Measurements from ENCODE around the gene SUSD3. TPM values are rescaled to one million over a fixed set of nuclear protein-coding genes. Genes with fewer than 3 reads are reported as not detected.

Gene SUSD3
- total and polyA plus RNA-seq, 10 of the 15 experiments (the other 5 are each of a cell fraction or from before 2014, with no cell fraction given), result 2.5 to 92.0 (median 31.1) TPM

DNA sequence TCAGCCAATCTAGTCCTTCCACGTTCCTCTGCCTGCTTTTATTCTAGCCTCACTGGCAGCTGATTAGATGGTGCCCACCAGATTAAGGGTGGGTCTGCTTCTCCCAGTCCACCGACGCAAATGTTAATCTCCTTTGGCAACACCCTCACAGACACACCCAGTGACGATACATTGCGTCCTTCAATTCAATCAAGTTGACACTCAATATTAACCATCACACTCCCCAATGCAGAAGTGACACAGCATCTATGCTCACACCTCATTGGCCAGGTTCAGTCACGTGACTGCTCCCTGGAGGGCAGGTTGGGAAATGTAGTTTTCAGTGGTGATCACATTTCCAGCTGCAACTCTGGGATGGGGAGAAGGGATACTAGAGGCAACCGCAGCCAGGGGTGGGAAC, 13.0 kb downstream of the SUSD3 start (continued):
- TF ChIP-seq, protein P1, sequence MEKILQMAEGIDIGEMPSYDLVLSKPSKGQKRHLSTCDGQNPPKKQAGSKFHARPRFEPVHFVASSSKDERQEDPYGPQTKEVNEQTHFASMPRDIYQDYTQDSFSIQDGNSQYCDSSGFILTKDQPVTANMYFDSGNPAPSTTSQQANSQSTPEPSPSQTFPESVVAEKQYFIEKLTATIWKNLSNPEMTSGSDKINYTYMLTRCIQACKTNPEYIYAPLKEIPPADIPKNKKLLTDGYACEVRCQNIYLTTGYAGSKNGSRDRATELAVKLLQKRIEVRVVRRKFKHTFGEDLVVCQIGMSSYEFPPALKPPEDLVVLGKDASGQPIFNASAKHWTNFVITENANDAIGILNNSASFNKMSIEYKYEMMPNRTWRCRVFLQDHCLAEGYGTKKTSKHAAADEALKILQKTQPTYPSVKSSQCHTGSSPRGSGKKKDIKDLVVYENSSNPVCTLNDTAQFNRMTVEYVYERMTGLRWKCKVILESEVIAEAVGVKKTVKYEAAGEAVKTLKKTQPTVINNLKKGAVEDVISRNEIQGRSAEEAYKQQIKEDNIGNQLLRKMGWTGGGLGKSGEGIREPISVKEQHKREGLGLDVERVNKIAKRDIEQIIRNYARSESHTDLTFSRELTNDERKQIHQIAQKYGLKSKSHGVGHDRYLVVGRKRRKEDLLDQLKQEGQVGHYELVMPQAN (conservative IDR thresholded peaks at IDR 0.05), result no peak
- TF ChIP-seq CHD4 (IDR thresholded peaks at IDR 0.05) (no peak), SIX5 (IDR thresholded peaks at IDR 0.05; ENCODE audit: low read depth, low read length, severe bottlenecking) (peak; percentile 76), WRNIP1 (IDR thresholded peaks at IDR 0.05; ENCODE audit: borderline replicate concordance, low read depth, low read length) (no peak), RCOR1 (conservative IDR thresholded peaks at IDR 0.05; ENCODE audit: low read depth, low read length) (no peak), BHLHE40 (IDR thresholded peaks at IDR 0.05; ENCODE audit: borderline replicate concordance in 1 of 2, low read depth in 2 of 2, low read length in 1 of 2) (peak in 1 of 2 experiments; percentile 65; a peak in 2 of 4 replicates), CREM (IDR thresholded peaks at IDR 0.05; ENCODE audit: low read depth) (peak; percentile 18; the same call in 1 of the 2 replicates), NRF1 (conservative IDR thresholded peaks at IDR 0.05; ENCODE audit: low read depth, low read length) (no peak)
- TF ChIP-seq, protein P2, sequence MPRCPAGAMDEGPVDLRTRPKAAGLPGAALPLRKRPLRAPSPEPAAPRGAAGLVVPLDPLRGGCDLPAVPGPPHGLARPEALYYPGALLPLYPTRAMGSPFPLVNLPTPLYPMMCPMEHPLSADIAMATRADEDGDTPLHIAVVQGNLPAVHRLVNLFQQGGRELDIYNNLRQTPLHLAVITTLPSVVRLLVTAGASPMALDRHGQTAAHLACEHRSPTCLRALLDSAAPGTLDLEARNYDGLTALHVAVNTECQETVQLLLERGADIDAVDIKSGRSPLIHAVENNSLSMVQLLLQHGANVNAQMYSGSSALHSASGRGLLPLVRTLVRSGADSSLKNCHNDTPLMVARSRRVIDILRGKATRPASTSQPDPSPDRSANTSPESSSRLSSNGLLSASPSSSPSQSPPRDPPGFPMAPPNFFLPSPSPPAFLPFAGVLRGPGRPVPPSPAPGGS (IDR thresholded peaks at IDR 0.05; ENCODE audit: borderline replicate concordance, insufficient read depth, low read depth, low read length, poor library complexity, severe bottlenecking), result no peak

DNA sequence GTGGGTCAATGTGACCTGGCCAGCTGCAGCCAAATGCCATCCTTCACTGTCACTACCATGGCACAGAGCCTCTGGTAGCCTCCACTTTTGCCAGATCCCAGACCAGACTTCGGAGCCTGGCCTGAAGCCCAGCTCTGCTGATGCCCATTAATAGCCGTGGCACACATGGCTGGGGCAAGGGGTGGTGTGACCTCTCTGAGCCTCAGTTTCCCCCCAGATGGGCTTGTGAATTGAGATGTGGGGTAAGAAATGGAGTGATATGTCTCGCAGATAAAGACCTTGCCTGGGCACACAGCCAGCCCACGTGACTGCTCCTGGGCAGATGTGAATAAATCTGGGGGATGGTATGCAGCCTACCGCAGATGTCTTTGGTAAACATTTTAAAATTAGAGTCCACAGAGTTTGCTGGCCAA, 13.9 kb downstream of the SUSD3 start:
- 96% methylated on average over 5 of the region's 5 CpGs for WGBS (ENCODE audit: insufficient coverage, insufficient replicate concordance, low lambda C conversion rate, missing lambda C conversion rate)
- Histone ChIP-seq H3K27me3 (replicated peaks in 1 of 2; ENCODE audit: control insufficient read depth in 2 of 2, insufficient read depth in 2 of 2, low read length in 1 of 2) (no peaks in the 10 kb centered on the region), H3K9ac (ENCODE audit: control insufficient read depth, insufficient read depth, low read length) (no peak overlapping the region), H3K4me1 (ENCODE audit: control insufficient read depth, insufficient read depth, low read length) (no peaks in the 10 kb centered on the region), H3K4me3 (no peak overlapping the region), H3K4me2 (ENCODE audit: control insufficient read depth, insufficient read depth) (no peak overlapping the region), H3K79me2 (ENCODE audit: control insufficient read depth, insufficient read depth, low read length) (peaks cover 1% of the 10 kb centered on the region), H3K36me3 (ENCODE audit: control insufficient read depth in 2 of 2, insufficient read depth in 2 of 2, low read length in 1 of 2) (peaks cover 0 to 6% of the 10 kb centered on the region in 2 experiments; a peak in 3 of 4 replicates), H4K20me1 (ENCODE audit: control insufficient read depth, insufficient read depth) (no peaks in the 10 kb centered on the region), H3K27ac (ENCODE audit: control insufficient read depth, insufficient read depth) (no peak overlapping the region), H2AFZ (ENCODE audit: control insufficient read depth, low read depth, low read length) (no peak overlapping the region), H3K9me3 (replicated peaks; ENCODE audit: control insufficient read depth, insufficient read depth, low read length) (no peaks in the 10 kb centered on the region)
- RAD21 ChIA-PET (ENCODE audit: unreplicated experiment), result no interaction called here
- DNase-seq (ENCODE audit: low read depth, low spot score) (no peak), ATAC-seq (no peak), FAIRE-seq (no peak)
- SMC1A ChIA-PET (ENCODE audit: uncharacterized antibody, unreplicated experiment), result interaction anchor here (1.2 kb wide), 1 partner anchor 8 kb away, joined by 4 read pairs; no protein-coding TSS in a partner anchor
- in situ Hi-C loops (cut with MboI), result no loop called here
- no TSS peak for BruUV-seq (replicated peaks)
- POLR2A ChIA-PET, result no interaction called here
- CTCF ChIA-PET, result no interaction called here
- intact Hi-C loops (cut with micrococcal nuclease; ENCODE audit: unreplicated experiment), result no loop called here
- no peak for TF ChIP-seq SREBF2 (IDR thresholded peaks at IDR 0.05; ENCODE audit: low read length)
- no peak for TF ChIP-seq HDGF (IDR thresholded peaks at IDR 0.05)
- no peak for TF ChIP-seq CHD2 (IDR thresholded peaks at IDR 0.05; ENCODE audit: borderline replicate concordance, low read depth, low read length)
- no peak for TF ChIP-seq YBX1 (IDR thresholded peaks at IDR 0.05)
- TF ChIP-seq TBL1XR1 (IDR thresholded peaks at IDR 0.05; ENCODE audit: low read depth, low read length), result no peak
- no peak for TF ChIP-seq E4F1 (IDR thresholded peaks at IDR 0.05; ENCODE audit: borderline replicate concordance, partially characterized antibody)
- TF ChIP-seq SIX5 (IDR thresholded peaks at IDR 0.05; ENCODE audit: low read depth, low read length, severe bottlenecking), result no peak
- TF ChIP-seq SP1 (IDR thresholded peaks at IDR 0.05; ENCODE audit: low read depth, low read length), result no peak
- TF ChIP-seq, protein P3, sequence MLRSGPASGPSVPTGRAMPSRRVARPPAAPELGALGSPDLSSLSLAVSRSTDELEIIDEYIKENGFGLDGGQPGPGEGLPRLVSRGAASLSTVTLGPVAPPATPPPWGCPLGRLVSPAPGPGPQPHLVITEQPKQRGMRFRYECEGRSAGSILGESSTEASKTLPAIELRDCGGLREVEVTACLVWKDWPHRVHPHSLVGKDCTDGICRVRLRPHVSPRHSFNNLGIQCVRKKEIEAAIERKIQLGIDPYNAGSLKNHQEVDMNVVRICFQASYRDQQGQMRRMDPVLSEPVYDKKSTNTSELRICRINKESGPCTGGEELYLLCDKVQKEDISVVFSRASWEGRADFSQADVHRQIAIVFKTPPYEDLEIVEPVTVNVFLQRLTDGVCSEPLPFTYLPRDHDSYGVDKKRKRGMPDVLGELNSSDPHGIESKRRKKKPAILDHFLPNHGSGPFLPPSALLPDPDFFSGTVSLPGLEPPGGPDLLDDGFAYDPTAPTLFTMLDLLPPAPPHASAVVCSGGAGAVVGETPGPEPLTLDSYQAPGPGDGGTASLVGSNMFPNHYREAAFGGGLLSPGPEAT (IDR thresholded peaks at IDR 0.05; ENCODE audit: low read depth), result no peak
